ENCODE measurements around the gene SPAG7.
A peak's percentile ranks its signal among the peaks of the same experiment; 100 is the strongest.

SPAG7 gene

GRCh38 chr17:4949321-4950074 lies 18.1 kb downstream of the SPAG7 start:
- FAIRE-seq = no peak

GRCh38 chr17:4948931-4949320 lies 18.7 kb downstream of the SPAG7 start:
- no peak for FAIRE-seq

GRCh38 chr17:4948166-4948930 lies 19.3 kb downstream of the SPAG7 start, which contains the start of gene PFN1:
Gene PFN1 (minus strand): TSS chr17:4948530. CDS start chr17:4948394, 136 bp downstream.
- no peak for FAIRE-seq

- no peak for FAIRE-seq
These were observed 20.0 kb downstream of the SPAG7 start for GRCh38 chr17:4947411-4948165.

- FAIRE-seq = no peak
These were observed 20.6 kb downstream of the SPAG7 start for GRCh38 chr17:4947010-4947410.

- FAIRE-seq = no peak
These were observed 21.2 kb downstream of the SPAG7 start for GRCh38 chr17:4946312-4946976.

GRCh38 chr17:4945944-4946280 lies 21.7 kb downstream of the SPAG7 start:
- FAIRE-seq = no peak

- no peak for FAIRE-seq
These were observed 22.3 kb downstream of the SPAG7 start for GRCh38 chr17:4945176-4945943.

- no peak for FAIRE-seq
These were observed 23.0 kb downstream of the SPAG7 start for GRCh38 chr17:4944554-4945175.

- FAIRE-seq = no peak
These were observed 23.5 kb downstream of the SPAG7 start for GRCh38 chr17:4944163-4944553.

GRCh38 chr17:4942760-4943508 lies 24.7 kb downstream of the SPAG7 start:
- FAIRE-seq = no peak

- FAIRE-seq = no peak
These were observed 26.4 kb downstream of the SPAG7 start for GRCh38 chr17:4941319-4941610.

- no peak for FAIRE-seq
These were observed 26.9 kb downstream of the SPAG7 start for GRCh38 chr17:4940555-4941318.

GRCh38 chr17:4939796-4940554 lies 27.6 kb downstream of the SPAG7 start, which contains the start of the genes RNF167 and SLC25A11:
Gene RNF167 (plus strand): TSS chr17:4940268. CDS start chr17:4940910, 642 bp downstream.
Gene SLC25A11 (minus strand): TSS chr17:4940046. CDS start chr17:4939910, 136 bp downstream.
- FAIRE-seq = peak; percentile 18

GRCh38 chr17:4939546-4939795 lies 28.1 kb downstream of the SPAG7 start:
- no peak for FAIRE-seq

GRCh38 chr17:4938688-4939545 lies 28.7 kb downstream of the SPAG7 start:
- no peak for FAIRE-seq

- no peak for FAIRE-seq
These were observed 29.5 kb downstream of the SPAG7 start for GRCh38 chr17:4938069-4938491.

GRCh38 chr17:4937553-4937952 lies 30.1 kb downstream of the SPAG7 start:
- no peak for FAIRE-seq

- no peak for FAIRE-seq
These were observed 31.2 kb downstream of the SPAG7 start for GRCh38 chr17:4936436-4936835.
